ENCODE results near the gene SGIP1.
"Not testable (repeated sequence)": the region's sequence is repeated elsewhere in the genome, so short reads cannot be mapped to it uniquely, and the experiment has no call there.

The SGIP1 gene

GRCh38 chr1:66787641-66788040, 253.7 kb downstream of the SGIP1 start:
- H3K4me3 Mint-ChIP-seq, result no peak overlapping the region

GRCh38 chr1:66788231-66788939, 254.4 kb downstream of the SGIP1 start:
- Mint-ChIP-seq H3K4me3 (no peak overlapping the region), H3K36me3 (ENCODE audit: low read depth) (no peaks in the 10 kb centered on the region), H3K27me3 (ENCODE audit: low read depth) (no peaks in the 10 kb centered on the region), H3K27ac (no peak overlapping the region), H3K4me1 (no peaks in the 10 kb centered on the region), H3K9me3 (peaks cover 7% of the 10 kb centered on the region)
- TF ChIP-seq CTCF (IDR thresholded peaks at IDR 0.05; ENCODE audit: unreplicated experiment in 3 of 3), result no peak

More at GRCh38 chr1:66787641-66788040, 253.7 kb downstream of the SGIP1 start:
- no peaks in the 10 kb centered on the region for H3K27me3 Mint-ChIP-seq (ENCODE audit: low read depth)
- no peak overlapping the region for H3K27ac Mint-ChIP-seq
- peaks cover 7% of the 10 kb centered on the region for H3K9me3 Mint-ChIP-seq
- H3K4me1 Mint-ChIP-seq, result no peaks in the 10 kb centered on the region
- no peaks in the 10 kb centered on the region for H3K36me3 Mint-ChIP-seq (ENCODE audit: low read depth)
- TF ChIP-seq CTCF (IDR thresholded peaks at IDR 0.05; ENCODE audit: unreplicated experiment in 3 of 3), result no peak

GRCh38 chr1:66791621-66792610, 258.0 kb downstream of the SGIP1 start:
- TF ChIP-seq CTCF (IDR thresholded peaks at IDR 0.05; ENCODE audit: unreplicated experiment in 3 of 3), result no peak
- H3K27ac Mint-ChIP-seq, result no peak overlapping the region
- H3K4me1 Mint-ChIP-seq, result no peaks in the 10 kb centered on the region

GRCh38 chr1:66795839-66796238, 261.9 kb downstream of the SGIP1 start:
- H3K36me3 Mint-ChIP-seq (ENCODE audit: low read depth); H3K4me1 Mint-ChIP-seq; H3K9me3 Mint-ChIP-seq; H3K27ac Mint-ChIP-seq; H3K4me3 Mint-ChIP-seq; H3K27me3 Mint-ChIP-seq (ENCODE audit: low read depth): not testable (repeated sequence)

More at GRCh38 chr1:66791621-66792610, 258.0 kb downstream of the SGIP1 start:
- no peak overlapping the region for H3K4me3 Mint-ChIP-seq
- no peaks in the 10 kb centered on the region for H3K27me3 Mint-ChIP-seq (ENCODE audit: low read depth)
- H3K36me3 Mint-ChIP-seq (ENCODE audit: low read depth), result no peaks in the 10 kb centered on the region
- H3K9me3 Mint-ChIP-seq, result no peaks in the 10 kb centered on the region
